ENCODE results near the gene SLCO3A1. TPM values are rescaled to one million over a fixed set of nuclear protein-coding genes. Genes with fewer than 3 reads are reported as not detected.
A peak's percentile ranks its signal among the peaks of the same experiment; 100 is the strongest.

The SLCO3A1 gene
- total RNA-seq, 3 donors from 2014 or later = 8.5 to 14.1 (median 13.6) TPM

GRCh38 chr15:91865486-91865885, 12.0 kb downstream of the SLCO3A1 start:
- no peak for DNase-seq (ENCODE audit: low spot score in 2 of 2)
- no peaks in the 10 kb centered on the region for H3K27me3 ChIP-seq
- no peak overlapping the region for H3K4me3 ChIP-seq
- H3K9me3 ChIP-seq = no peaks in the 10 kb centered on the region
- H3K36me3 ChIP-seq = no peaks in the 10 kb centered on the region
- no peak for TF ChIP-seq CTCF (IDR thresholded peaks at IDR 0.05)
- TF ChIP-seq POLR2A (IDR thresholded peaks at IDR 0.05) = no peak
- no peak for TF ChIP-seq POLR2AphosphoS5 (IDR thresholded peaks at IDR 0.05)
- intact Hi-C loops (cut with DNase I; ENCODE audit: low total_unique reads) = no loop called here
- peaks cover 7 to 17% of the 10 kb centered on the region in 2 donors for H3K4me1 ChIP-seq
- peak overlapping the region; percentile 87 to 92 for H3K27ac ChIP-seq

DNA sequence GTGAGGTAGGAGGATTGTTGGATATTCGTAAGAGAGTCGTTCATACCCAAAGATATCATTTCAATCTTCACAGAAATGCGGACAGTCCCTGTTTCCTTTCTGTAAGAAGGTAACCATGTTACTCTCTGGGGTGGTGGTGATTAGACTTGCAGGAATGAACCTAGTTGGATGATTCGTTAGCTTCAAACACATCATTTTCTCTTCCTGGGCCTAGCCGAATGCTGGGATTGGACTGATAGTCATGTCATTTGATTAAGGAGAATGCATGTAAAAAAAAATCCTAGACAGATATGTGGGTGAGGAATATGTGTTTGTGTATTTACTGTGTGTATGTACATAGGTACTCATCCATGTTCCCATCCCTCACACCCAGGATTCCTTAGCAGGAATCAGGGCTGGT, 12.4 kb downstream of the SLCO3A1 start:
- no peak for TF ChIP-seq CTCF (IDR thresholded peaks at IDR 0.05)
- no peak for TF ChIP-seq POLR2A (IDR thresholded peaks at IDR 0.05)
- TF ChIP-seq POLR2AphosphoS5 (IDR thresholded peaks at IDR 0.05) = no peak
- peak overlapping the region; percentile 87 to 92 for H3K27ac ChIP-seq
- H3K4me1 ChIP-seq = peaks cover 7 to 17% of the 10 kb centered on the region in 2 donors
- H3K27me3 ChIP-seq = no peaks in the 10 kb centered on the region
- intact Hi-C loops (cut with DNase I; ENCODE audit: low total_unique reads) = no loop called here
- peak overlapping the region in 1 of 3 donors; percentile 9 for H3K4me3 ChIP-seq
- DNase-seq (ENCODE audit: low spot score in 2 of 2) = no peak
- H3K36me3 ChIP-seq = no peaks in the 10 kb centered on the region
- H3K9me3 ChIP-seq = no peaks in the 10 kb centered on the region

- Histone ChIP-seq H3K9me3 (no peaks in the 10 kb centered on the region), H3K4me3 (peak overlapping the region in 1 of 3 donors; percentile 51), H3K4me1 (peaks cover 7 to 17% of the 10 kb centered on the region in 2 donors), H3K27ac (peak overlapping the region; percentile 92 to 98), H3K27me3 (no peaks in the 10 kb centered on the region), H3K36me3 (no peaks in the 10 kb centered on the region)
- DNase-seq (ENCODE audit: low spot score in 2 of 2) = peak in 1 of 2 donors; percentile 88
- TF ChIP-seq POLR2AphosphoS5 (IDR thresholded peaks at IDR 0.05) (peak in 2 of 3 donors; percentile 17 to 59), CTCF (IDR thresholded peaks at IDR 0.05) (no peak)
- intact Hi-C loops (cut with DNase I; ENCODE audit: low total_unique reads) = no loop called here
Measured at GRCh38 chr15:91866371-91866905, 12.9 kb downstream of the SLCO3A1 start.

DNA sequence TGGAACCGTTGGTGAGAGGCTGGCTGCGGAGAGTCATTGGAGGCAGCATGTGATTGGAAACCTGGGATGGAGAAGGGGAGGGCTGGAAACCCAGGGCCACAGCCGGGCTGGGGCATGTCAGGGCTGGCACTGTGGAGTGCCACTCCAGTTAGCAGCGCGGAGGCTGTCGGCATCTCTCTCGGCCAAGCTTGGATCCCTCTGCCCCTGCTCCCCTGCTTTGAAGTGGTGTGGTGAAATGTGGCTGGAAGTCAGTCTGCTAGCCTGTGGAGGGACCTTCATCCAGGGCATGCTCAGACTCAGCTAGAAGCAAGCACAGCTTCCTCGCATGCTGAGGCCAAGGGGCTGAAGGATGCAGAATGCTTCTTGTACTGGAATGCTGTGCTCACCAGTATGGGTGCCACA, 13.5 kb downstream of the SLCO3A1 start:
- peak in 1 of 3 donors; percentile 26 for TF ChIP-seq POLR2AphosphoS5 (IDR thresholded peaks at IDR 0.05)
- no peak for TF ChIP-seq CTCF (IDR thresholded peaks at IDR 0.05)
- TF ChIP-seq POLR2A (IDR thresholded peaks at IDR 0.05) = no peak
- H3K4me3 ChIP-seq = peak overlapping the region in 1 of 3 donors; percentile 51
- H3K27me3 ChIP-seq = no peaks in the 10 kb centered on the region
- DNase-seq (ENCODE audit: low spot score in 2 of 2) = peak in 1 of 2 donors; percentile 84
- intact Hi-C loops (cut with DNase I; ENCODE audit: low total_unique reads) = no loop called here
- H3K4me1 ChIP-seq = peaks cover 7 to 17% of the 10 kb centered on the region in 2 donors
- H3K36me3 ChIP-seq = no peaks in the 10 kb centered on the region
- H3K27ac ChIP-seq = peak overlapping the region; percentile 92 to 98
- no peaks in the 10 kb centered on the region for H3K9me3 ChIP-seq

GRCh38 chr15:91867581-91868026, 14.1 kb downstream of the SLCO3A1 start:
- peak overlapping the region in 2 of 3 donors; percentile 16 to 40 for H3K4me3 ChIP-seq
- H3K27ac ChIP-seq = peak overlapping the region; percentile 92 to 98
- peaks cover 7 to 17% of the 10 kb centered on the region in 2 donors for H3K4me1 ChIP-seq
- H3K27me3 ChIP-seq = no peaks in the 10 kb centered on the region
- H3K9me3 ChIP-seq = no peaks in the 10 kb centered on the region
- H3K36me3 ChIP-seq = no peaks in the 10 kb centered on the region
- DNase-seq (ENCODE audit: low spot score in 2 of 2) = peak; percentile 59 to 83
- TF ChIP-seq POLR2A (IDR thresholded peaks at IDR 0.05) (no peak), POLR2AphosphoS5 (IDR thresholded peaks at IDR 0.05) (peak in 2 of 3 donors; percentile 9 to 17)
- intact Hi-C loops (cut with DNase I; ENCODE audit: low total_unique reads) = no loop called here
